Prostate gland (tissue), 2 donors: Measurements from ENCODE around the gene LDLRAD4. TPM values are rescaled to one million over a fixed set of nuclear protein-coding genes. Genes with fewer than 3 reads are reported as not detected.

Experiments
- DNase-seq: peaks from one replicate; pipeline ENCODE4 v3.0.0-alpha.2; 2019; ENCODE audit warnings: low spot score
- H3K27ac ChIP-seq, 2 donors: fragments of 200-600 bp; sonication (generic); 2 replicates each; pipeline ENCODE4 v1.5.1; 2017 to 2019
- H3K27me3 ChIP-seq: fragments of 200-600 bp; sonication (generic); replicated peaks from 2 replicates; pipeline ENCODE4 v1.5.1; 2019; ENCODE audit not compliant: insufficient read depth
- H3K36me3 ChIP-seq, 2 donors: fragments of 200-600 bp; sonication (generic); 1 replicate in 1 of 2; 2 replicates in 1 of 2; pipeline versions ENCODE4 v1.5.1 to v1.8.1; 2017 to 2019
- H3K4me1 ChIP-seq: fragments of 200-600 bp; sonication (generic); replicated peaks from 2 replicates; pipeline ENCODE4 v1.5.1; 2019
- H3K4me3 ChIP-seq, 2 donors: fragments of 200-600 bp; sonication (generic); 2 replicates each; pipeline ENCODE4 v1.5.1; 2017 to 2019
- H3K9me3 ChIP-seq: fragments of 200-600 bp; sonication (generic); 2 replicates; pipeline ENCODE4 v1.5.1; 2017
- CTCF ChIP-seq, 4 experiments: fragments of 200-600 bp in 2 of 4; fragments of 450-650 bp in 2 of 4; sonication (generic) in 2 of 4; IDR thresholded peaks; 1 replicate in 3 of 4; 2 replicates in 1 of 4; pipeline ENCODE4 v1.5.1; 2016 to 2019; ENCODE audit warnings: antibody characterized with exemption in 4 of 4, mild to moderate bottlenecking in 2 of 4, moderate library complexity in 2 of 4
- POLR2A ChIP-seq: fragments of 450-650 bp; IDR thresholded peaks from one replicate; pipeline ENCODE4 v1.6.1; 2016; ENCODE audit warnings: antibody characterized with exemption, mild to moderate bottlenecking
- POLR2AphosphoS5 ChIP-seq: sonication (generic); formaldehyde crosslinking; IDR thresholded peaks from one replicate; pipeline ENCODE4 v1.6.1; 2017; ENCODE audit warnings: antibody characterized with exemption
- WGBS: methylation state at CpG from one replicate; pipeline ENCODE4 v1.1.5; 2018; 5-methylcytosine and 5-hydroxymethylcytosine counted together
- intact Hi-C: fragments of 100-400 bp; cut with DNase I; formaldehyde crosslinking; loops from one replicate; pipeline ENCODE4 v1.14.2; 2022
- total RNA-seq, 2 donors: library from RNA; depleted of rRNA; stranded (reverse); fragments of >200 nt; gene quantifications; one replicate each; pipeline ENCODE4 v1.1.0, GENCODE V29; 2016

LDLRAD4 gene
- total RNA-seq, 2 donors from 2014 or later = 59.9 to 107 TPM

GRCh38 chr18:13522256-13522655 lies 303.7 kb downstream of the LDLRAD4 start:
- no peaks in the 10 kb centered on the region for H3K4me1 ChIP-seq
- 98% methylated on average over 2 of the region's 2 CpGs for WGBS
- no peaks in the 10 kb centered on the region for H3K27me3 ChIP-seq
- H3K9me3 ChIP-seq = no peaks in the 10 kb centered on the region
- no peaks in the 10 kb centered on the region for H3K36me3 ChIP-seq
- no peak overlapping the region for H3K4me3 ChIP-seq
- TF ChIP-seq POLR2A (no peak), CTCF (IDR thresholded peaks at IDR 0.05) (no peak), POLR2AphosphoS5 (no peak)
- no peak for DNase-seq
- no peak overlapping the region for H3K27ac ChIP-seq
- intact Hi-C loops = loop anchor here (10.0 kb wide), 1 partner anchor 247 kb away; no protein-coding TSS in a partner anchor

- DNase-seq = no peak
- 87% methylated on average over 15 of the region's 15 CpGs for WGBS
- Histone ChIP-seq H3K4me1 (no peaks in the 10 kb centered on the region), H3K4me3 (no peak overlapping the region), H3K27ac (no peak overlapping the region), H3K27me3 (no peaks in the 10 kb centered on the region), H3K9me3 (no peaks in the 10 kb centered on the region), H3K36me3 (no peaks in the 10 kb centered on the region)
- intact Hi-C loops = loop anchor here (10.0 kb wide), 1 partner anchor 248 kb away; no protein-coding TSS in a partner anchor
- TF ChIP-seq POLR2AphosphoS5 = no peak
- no peak for TF ChIP-seq CTCF (IDR thresholded peaks at IDR 0.05)
- TF ChIP-seq POLR2A = no peak
Observed at GRCh38 chr18:13522861-13523660, 304.5 kb downstream of the LDLRAD4 start.

- DNase-seq = no peak
- no peaks in the 10 kb centered on the region for H3K27me3 ChIP-seq
- intact Hi-C loops = loop anchor here (10.0 kb wide), 1 partner anchor 249 kb away; no protein-coding TSS in a partner anchor
- TF ChIP-seq POLR2AphosphoS5 = no peak
- no peak for TF ChIP-seq CTCF (IDR thresholded peaks at IDR 0.05)
- TF ChIP-seq POLR2A = no peak
- 98% methylated on average over 5 of the region's 5 CpGs for WGBS
- no peaks in the 10 kb centered on the region for H3K4me1 ChIP-seq
- H3K4me3 ChIP-seq = no peak overlapping the region
- no peaks in the 10 kb centered on the region for H3K9me3 ChIP-seq
- no peak overlapping the region for H3K27ac ChIP-seq
- no peaks in the 10 kb centered on the region for H3K36me3 ChIP-seq
Observed at GRCh38 chr18:13524054-13524453, 305.5 kb downstream of the LDLRAD4 start.

GRCh38 chr18:13524811-13525210 lies 306.3 kb downstream of the LDLRAD4 start:
- intact Hi-C loops = loop anchor here (10.0 kb wide), 1 partner anchor 250 kb away; no protein-coding TSS in a partner anchor
- WGBS = 87% methylated on average over 11 of the region's 11 CpGs
- no peaks in the 10 kb centered on the region for H3K36me3 ChIP-seq
- DNase-seq = no peak
- H3K27me3 ChIP-seq = no peaks in the 10 kb centered on the region
- H3K4me3 ChIP-seq = no peak overlapping the region
- H3K27ac ChIP-seq = no peak overlapping the region
- no peaks in the 10 kb centered on the region for H3K9me3 ChIP-seq
- TF ChIP-seq POLR2AphosphoS5 = no peak
- no peak for TF ChIP-seq CTCF (IDR thresholded peaks at IDR 0.05)
- no peak for TF ChIP-seq POLR2A
- no peaks in the 10 kb centered on the region for H3K4me1 ChIP-seq
